Daoy (cell line): ENCODE results near the gene TRIM4. TPM values are rescaled to one million over a fixed set of nuclear protein-coding genes. Genes with fewer than 3 reads are reported as not detected.
A peak's percentile ranks its signal among the peaks of the same experiment; 100 is the strongest.

Experiments used
- DNase-seq: peaks from one replicate; pipeline ENCODE4 v3.0.0-alpha.2; 2015; ENCODE audit warnings: low read depth
- total RNA-seq: library from RNA; depleted of rRNA; stranded (reverse); fragments of >200 nt; shearing (Covaris generic); gene quantifications from 2 replicates; pipeline ENCODE4 v1.2.3, GENCODE V29; 2014; rRNA removed

The TRIM4 gene
- total RNA-seq, 1 experiment from 2014 or later: 24.6 TPM

GRCh38 chr7:99844328-99844727 is 75.0 kb downstream of the TRIM4 start:
- DNase-seq: no peak

- DNase-seq: peak; percentile 50
Measured at GRCh38 chr7:99843808-99844207, 75.5 kb downstream of the TRIM4 start.

DNA sequence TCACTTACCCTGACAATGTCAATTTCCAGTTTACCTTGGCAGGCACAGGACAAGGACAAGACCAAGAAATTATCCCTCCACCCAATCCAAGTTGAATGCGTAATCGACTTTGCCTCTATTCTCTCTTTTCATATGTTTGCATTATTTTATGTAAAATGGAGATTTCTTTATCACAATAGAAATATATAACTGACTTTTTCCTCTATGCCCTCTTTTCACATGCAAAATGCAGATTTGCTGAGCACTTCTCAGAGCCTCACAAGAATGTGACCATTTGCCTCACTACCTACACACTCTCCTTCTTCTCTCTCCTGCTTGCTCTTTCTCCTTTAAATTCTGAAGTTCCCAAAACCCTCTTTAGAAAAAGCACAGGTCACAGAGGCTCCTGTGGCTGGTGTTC is 76.4 kb downstream of the TRIM4 start:
- DNase-seq: no peak

Other genes starting within 250 kb of the TRIM4 start
- 0.12 and 0.57 TPM in 2 replicates for gene CYP3A5, start 239.5 kb downstream of the TRIM4 start, total RNA-seq
- not detected in 2 replicates for gene CYP3A7, start 184.3 kb downstream of the TRIM4 start, total RNA-seq
- gene CYP3A4, start 135.3 kb downstream of the TRIM4 start, total RNA-seq: 0.09 and 0.11 TPM in 2 replicates
- gene CYP3A43, start 91.5 kb downstream of the TRIM4 start, total RNA-seq: not detected in 2 replicates
- not detected in 2 replicates for gene OR2AE1, start 42.5 kb downstream of the TRIM4 start, total RNA-seq
- gene GJC3, start 10.1 kb upstream of the TRIM4 start, total RNA-seq: not detected in 2 replicates
- gene AZGP1, start 56.5 kb upstream of the TRIM4 start, total RNA-seq: 0.29 and 0.74 TPM in 2 replicates
- 13.9 and 14.2 TPM in 2 replicates for gene ZKSCAN1, start 96.1 kb upstream of the TRIM4 start, total RNA-seq
- 14.1 and 20.3 TPM in 2 replicates for gene ZSCAN21, start 130.2 kb upstream of the TRIM4 start, total RNA-seq
- 61.4 and 103 TPM in 2 replicates for gene ZNF3, start 162.2 kb upstream of the TRIM4 start, total RNA-seq
- 87.6 and 127 TPM in 2 replicates for gene COPS6, start 169.4 kb upstream of the TRIM4 start, total RNA-seq
- gene MCM7, start 181.9 kb upstream of the TRIM4 start, total RNA-seq: 469 and 539 TPM in 2 replicates
- gene AP4M1, start 182.1 kb upstream of the TRIM4 start, total RNA-seq: 68.9 and 80.6 TPM in 2 replicates
- gene TAF6, start 199.8 kb upstream of the TRIM4 start, total RNA-seq: 47.3 and 58.6 TPM in 2 replicates
- gene CNPY4, start 200.1 kb upstream of the TRIM4 start, total RNA-seq: 11.8 and 16.0 TPM in 2 replicates
- 6.3 and 8.1 TPM in 2 replicates for gene MBLAC1, start 207.4 kb upstream of the TRIM4 start, total RNA-seq
- gene LAMTOR4, start 229.4 kb upstream of the TRIM4 start, total RNA-seq: 225 and 232 TPM in 2 replicates
- gene TRAPPC14, start 239.2 kb upstream of the TRIM4 start, total RNA-seq: 9.0 and 15.5 TPM in 2 replicates
- gene GAL3ST4, start 249.1 kb upstream of the TRIM4 start, total RNA-seq: 0.29 and 0.65 TPM in 2 replicates